Esophagus muscularis mucosa (tissue), 4 donors: ENCODE results near the gene PHF3. TPM values are rescaled to one million over a fixed set of nuclear protein-coding genes. Genes with fewer than 3 reads are reported as not detected.

Experiments
- DNase-seq: peaks from one replicate; pipeline ENCODE4 v3.0.0-alpha.2; 2017; ENCODE audit errors: extremely low spot score
- H3K27ac ChIP-seq, 4 donors: fragments of 200-600 bp; sonication (generic); replicated peaks in 1 of 4; 1 replicate in 3 of 4; 2 replicates in 1 of 4; pipeline ENCODE4 v1.5.1; 2016 to 2019; ENCODE audit warnings: mild to moderate bottlenecking in 1 of 4
- H3K27me3 ChIP-seq, 4 donors: fragments of 200-600 bp; sonication (generic); one replicate each; pipeline versions ENCODE4 v1.5.1 to v1.6.0; 2016 to 2019
- H3K36me3 ChIP-seq, 4 donors: fragments of 200-600 bp; sonication (generic); one replicate each; pipeline ENCODE4 v1.5.1; 2016 to 2019
- H3K4me1 ChIP-seq, 4 donors: fragments of 200-600 bp; sonication (generic); one replicate each; pipeline ENCODE4 v1.5.1; 2016 to 2019
- H3K4me3 ChIP-seq, 4 donors: fragments of 200-600 bp; sonication (generic); 1 replicate in 2 of 4; 2 replicates in 2 of 4; pipeline ENCODE4 v1.5.1; 2016 to 2019; ENCODE audit warnings: mild to moderate bottlenecking in 4 of 4, moderate library complexity in 1 of 4
- H3K9me3 ChIP-seq, 4 donors: fragments of 200-600 bp; sonication (generic); 1 replicate in 3 of 4; 2 replicates in 1 of 4; pipeline ENCODE4 v1.5.1; 2016 to 2019
- EP300 ChIP-seq: sonication (generic); formaldehyde crosslinking; IDR thresholded peaks from one replicate; pipeline ENCODE4 v1.6.1; 2017; ENCODE audit warnings: antibody characterized with exemption
- POLR2A ChIP-seq: fragments of 450-650 bp; IDR thresholded peaks from one replicate; pipeline ENCODE4 v1.6.1; 2017; ENCODE audit warnings: antibody characterized with exemption, moderate library complexity, mild to moderate bottlenecking, low read depth
- POLR2AphosphoS5 ChIP-seq, 2 donors: sonication (generic); formaldehyde crosslinking; IDR thresholded peaks; one replicate each; pipeline ENCODE4 v1.6.1; 2017; ENCODE audit warnings: antibody characterized with exemption in 2 of 2
- WGBS: methylation state at CpG from one replicate; pipeline ENCODE4 v1.1.5; 2018; 5-methylcytosine and 5-hydroxymethylcytosine counted together
- intact Hi-C: fragments of 100-400 bp; cut with DNase I; formaldehyde crosslinking; loops from one replicate; pipeline ENCODE4 v1.15.1; 2023
- total RNA-seq, 4 donors: library from RNA; depleted of rRNA; stranded (reverse); fragments of >200 nt; gene quantifications; one replicate each; pipeline versions ENCODE4 v1.1.0 to v1.2.1, GENCODE V29; 2016
- TF ChIP-seq, protein P1 (sequence below), 3 experiments: fragments of 200-600 bp in 2 of 3; fragments of 450-650 bp in 1 of 3; sonication (generic) in 2 of 3; IDR thresholded peaks; one replicate each; pipeline ENCODE4 v1.5.1; 2017 to 2019; ENCODE audit warnings: antibody characterized with exemption in 3 of 3, mild to moderate bottlenecking in 2 of 3, moderate library complexity in 1 of 3

Gene PHF3
- total RNA-seq, 4 donors from 2014 or later: 55.5 to 73.1 (median 56.6) TPM

DNA sequence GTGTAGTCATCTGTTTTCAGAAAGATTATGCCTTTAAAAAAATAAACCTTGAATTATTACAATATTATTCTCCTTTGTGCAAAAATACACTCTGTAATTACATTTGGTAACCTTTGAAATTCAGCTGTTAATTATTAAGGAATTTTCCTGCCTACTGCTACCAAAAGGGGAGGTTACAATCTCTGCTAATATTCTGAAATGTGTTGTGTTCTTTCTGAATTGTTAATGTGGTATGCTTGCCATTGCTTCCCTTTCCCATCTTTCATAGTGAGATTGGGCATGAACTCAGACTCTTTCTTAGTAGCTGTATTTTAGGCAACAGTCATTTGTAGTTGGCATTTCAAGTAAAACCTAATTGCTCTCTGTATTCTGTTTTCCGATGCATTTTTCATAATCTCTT is 73.0 kb downstream of the PHF3 start:
- no peak for DNase-seq
- 93% methylated on average over 1 of the region's 1 CpG for WGBS
- intact Hi-C loops: no loop called here
- no peaks in the 10 kb centered on the region for H3K27me3 ChIP-seq
- H3K9me3 ChIP-seq: no peaks in the 10 kb centered on the region
- H3K36me3 ChIP-seq: peaks cover 32 to 95% (median 70%) of the 10 kb centered on the region in 4 donors
- H3K4me3 ChIP-seq: no peak overlapping the region
- H3K27ac ChIP-seq: no peak overlapping the region
- no peaks in the 10 kb centered on the region for H3K4me1 ChIP-seq
- TF ChIP-seq EP300: no peak
- TF ChIP-seq, protein P1, sequence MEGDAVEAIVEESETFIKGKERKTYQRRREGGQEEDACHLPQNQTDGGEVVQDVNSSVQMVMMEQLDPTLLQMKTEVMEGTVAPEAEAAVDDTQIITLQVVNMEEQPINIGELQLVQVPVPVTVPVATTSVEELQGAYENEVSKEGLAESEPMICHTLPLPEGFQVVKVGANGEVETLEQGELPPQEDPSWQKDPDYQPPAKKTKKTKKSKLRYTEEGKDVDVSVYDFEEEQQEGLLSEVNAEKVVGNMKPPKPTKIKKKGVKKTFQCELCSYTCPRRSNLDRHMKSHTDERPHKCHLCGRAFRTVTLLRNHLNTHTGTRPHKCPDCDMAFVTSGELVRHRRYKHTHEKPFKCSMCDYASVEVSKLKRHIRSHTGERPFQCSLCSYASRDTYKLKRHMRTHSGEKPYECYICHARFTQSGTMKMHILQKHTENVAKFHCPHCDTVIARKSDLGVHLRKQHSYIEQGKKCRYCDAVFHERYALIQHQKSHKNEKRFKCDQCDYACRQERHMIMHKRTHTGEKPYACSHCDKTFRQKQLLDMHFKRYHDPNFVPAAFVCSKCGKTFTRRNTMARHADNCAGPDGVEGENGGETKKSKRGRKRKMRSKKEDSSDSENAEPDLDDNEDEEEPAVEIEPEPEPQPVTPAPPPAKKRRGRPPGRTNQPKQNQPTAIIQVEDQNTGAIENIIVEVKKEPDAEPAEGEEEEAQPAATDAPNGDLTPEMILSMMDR (IDR thresholded peaks at IDR 0.05): no peak
- no peak for TF ChIP-seq POLR2A

DNA sequence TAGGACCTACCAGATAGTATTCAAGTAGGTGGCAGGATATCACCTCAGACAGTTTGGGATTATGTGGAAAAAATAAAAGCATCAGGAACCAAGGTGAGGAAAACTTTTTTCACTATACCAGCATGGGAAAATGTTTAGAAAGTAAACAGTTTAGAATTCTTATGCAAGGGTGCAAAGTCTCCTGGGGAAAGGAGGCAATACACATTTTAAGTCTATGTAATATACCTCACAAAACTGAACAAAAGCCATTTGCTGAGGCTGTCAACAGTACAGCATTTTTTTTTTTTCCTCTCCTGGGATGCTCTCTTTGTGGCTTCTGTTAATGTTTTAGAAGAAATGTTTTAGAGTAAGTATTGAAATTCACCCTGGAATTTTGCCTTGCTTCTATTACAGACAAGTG is 73.5 kb downstream of the PHF3 start:
- TF ChIP-seq EP300 (no peak), POLR2AphosphoS5 (IDR thresholded peaks at IDR 0.05) (no peak), POLR2A (no peak)
- TF ChIP-seq, protein P1 (IDR thresholded peaks at IDR 0.05): no peak
- Histone ChIP-seq H3K9me3 (no peaks in the 10 kb centered on the region), H3K36me3 (peaks cover 30 to 92% (median 68%) of the 10 kb centered on the region in 4 donors), H3K27me3 (no peaks in the 10 kb centered on the region), H3K27ac (no peak overlapping the region), H3K4me1 (no peaks in the 10 kb centered on the region), H3K4me3 (no peak overlapping the region)
- no peak for DNase-seq
- intact Hi-C loops: no loop called here

DNA sequence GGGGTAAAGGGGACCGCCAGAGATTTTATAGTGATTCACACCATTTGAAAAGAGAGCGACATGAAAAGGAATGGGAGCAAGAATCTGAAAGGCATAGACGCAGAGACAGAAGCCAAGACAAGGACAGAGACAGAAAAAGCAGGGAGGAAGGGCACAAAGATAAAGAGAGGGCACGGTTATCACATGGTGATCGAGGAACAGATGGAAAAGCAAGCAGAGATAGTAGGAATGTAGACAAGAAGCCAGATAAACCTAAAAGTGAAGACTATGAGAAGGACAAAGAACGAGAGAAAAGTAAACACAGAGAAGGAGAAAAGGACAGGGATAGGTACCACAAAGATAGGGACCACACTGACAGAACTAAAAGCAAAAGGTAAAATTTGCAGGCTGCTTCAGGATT is 77.7 kb downstream of the PHF3 start:
- TF ChIP-seq, protein P1 (IDR thresholded peaks at IDR 0.05): no peak
- no peak for TF ChIP-seq POLR2A
- no peak for TF ChIP-seq POLR2AphosphoS5 (IDR thresholded peaks at IDR 0.05)
- TF ChIP-seq EP300: no peak
- Histone ChIP-seq H3K36me3 (peaks cover 26 to 54% (median 49%) of the 10 kb centered on the region in 4 donors), H3K9me3 (no peaks in the 10 kb centered on the region), H3K4me3 (no peak overlapping the region), H3K27me3 (no peaks in the 10 kb centered on the region), H3K27ac (no peak overlapping the region), H3K4me1 (no peaks in the 10 kb centered on the region)
- DNase-seq: no peak
- 93% methylated on average over 6 of the region's 6 CpGs for WGBS
- intact Hi-C loops: no loop called here

DNA sequence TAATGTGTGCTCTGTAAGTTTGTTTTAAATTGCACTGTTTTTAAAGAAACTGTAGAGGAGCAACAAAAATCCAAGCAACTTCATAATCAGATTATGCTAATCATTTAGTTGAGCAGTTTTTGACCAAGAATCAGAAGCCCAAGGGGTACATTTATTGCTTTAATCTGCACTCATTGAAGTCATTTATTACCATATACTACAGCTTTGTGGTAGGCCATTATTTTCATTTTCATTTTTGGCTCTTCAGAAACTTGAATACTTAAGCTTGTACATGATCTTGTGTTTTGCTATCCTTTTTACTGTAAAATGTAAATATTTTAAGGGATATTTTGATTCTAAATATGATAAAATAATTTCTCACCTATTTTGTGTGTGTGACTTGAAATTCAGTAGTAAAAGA is 78.5 kb downstream of the PHF3 start:
- no peaks in the 10 kb centered on the region for H3K4me1 ChIP-seq
- no peak for DNase-seq
- H3K4me3 ChIP-seq: no peak overlapping the region
- intact Hi-C loops: no loop called here
- peaks cover 26 to 50% (median 45%) of the 10 kb centered on the region in 4 donors for H3K36me3 ChIP-seq
- H3K27me3 ChIP-seq: no peaks in the 10 kb centered on the region
- no peak overlapping the region for H3K27ac ChIP-seq
- no peak for TF ChIP-seq EP300
- no peak for TF ChIP-seq POLR2A
- TF ChIP-seq, protein P1 (IDR thresholded peaks at IDR 0.05): no peak
- no peak for TF ChIP-seq POLR2AphosphoS5 (IDR thresholded peaks at IDR 0.05)
- no peaks in the 10 kb centered on the region for H3K9me3 ChIP-seq

DNA sequence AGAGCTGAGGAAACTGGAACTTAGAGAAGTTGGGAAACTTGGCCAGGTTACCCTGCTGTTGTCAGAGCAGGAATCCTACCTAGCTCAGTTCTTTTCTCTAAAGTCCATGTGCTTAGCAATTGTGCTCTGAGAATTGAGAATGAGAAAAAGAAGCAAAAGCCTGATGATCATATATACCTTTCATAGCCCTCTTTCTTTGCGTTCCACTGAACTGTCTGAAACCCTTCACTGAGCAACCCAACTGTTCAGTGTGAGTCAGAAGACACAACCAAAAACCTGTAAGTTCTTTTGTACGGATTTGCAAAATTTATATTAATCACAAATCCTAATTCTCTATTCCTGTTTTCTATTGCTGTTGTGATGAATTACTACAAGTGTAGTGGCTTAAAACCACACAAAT is 80.6 kb downstream of the PHF3 start:
- Histone ChIP-seq H3K4me3 (no peak overlapping the region), H3K36me3 (peaks cover 11 to 29% (median 26%) of the 10 kb centered on the region in 4 donors), H3K9me3 (no peaks in the 10 kb centered on the region), H3K27ac (no peak overlapping the region), H3K27me3 (no peaks in the 10 kb centered on the region), H3K4me1 (no peaks in the 10 kb centered on the region)
- TF ChIP-seq POLR2AphosphoS5 (IDR thresholded peaks at IDR 0.05) (no peak), EP300 (no peak), POLR2A (no peak)
- TF ChIP-seq, protein P1 (IDR thresholded peaks at IDR 0.05): no peak
- intact Hi-C loops: no loop called here
- DNase-seq: no peak
- WGBS: 98% methylated on average over 2 of the region's 2 CpGs
